Activated gamma-delta T cell (primary cell): Measurements from ENCODE around the gene SEPTIN1.
"Not testable (repeated sequence)": the region's sequence is repeated elsewhere in the genome, so short reads cannot be mapped to it uniquely, and the experiment has no call there.

Experiments
- DNase-seq: peaks from one replicate; lab custom pipeline; 2025; lab: John Stamatoyannopoulos, UW

The SEPTIN1 gene

GRCh38 chr16:30401768-30402425, 19.5 kb upstream of the SEPTIN1 start:
- DNase-seq, result no peak

- DNase-seq, result no peak
These were observed 17.2 kb upstream of the SEPTIN1 start for GRCh38 chr16:30399435-30400186.

- no peak for DNase-seq
These were observed 16.5 kb upstream of the SEPTIN1 start for GRCh38 chr16:30398661-30399434.

- no peak for DNase-seq
These were observed 15.7 kb upstream of the SEPTIN1 start for GRCh38 chr16:30397776-30398660.

GRCh38 chr16:30397056-30397455, 14.7 kb upstream of the SEPTIN1 start:
- no peak for DNase-seq

- DNase-seq, result not testable (repeated sequence)
These were observed 14.3 kb upstream of the SEPTIN1 start for GRCh38 chr16:30396627-30397026.

- DNase-seq, result no peak
These were observed 13.7 kb upstream of the SEPTIN1 start for GRCh38 chr16:30395992-30396585.

GRCh38 chr16:30395155-30395991, 13.0 kb upstream of the SEPTIN1 start, which contains the start of gene ZNF48:
ZNF48 (plus strand) TSS chr16:30395420; CDS start chr16:30395795, 375 bp downstream.
- DNase-seq, result peak; percentile 45

GRCh38 chr16:30394592-30395154, 12.3 kb upstream of the SEPTIN1 start:
- DNase-seq, result no peak

GRCh38 chr16:30383521-30383920, 1.2 kb upstream of the SEPTIN1 start:
- DNase-seq, result no peak

- no peak for DNase-seq
These were observed 895 bp downstream of the SEPTIN1 start for GRCh38 chr16:30381291-30382041.

- no peak for DNase-seq
These were observed 1.6 kb downstream of the SEPTIN1 start for GRCh38 chr16:30380803-30381208.

GRCh38 chr16:30380072-30380802, 2.1 kb downstream of the SEPTIN1 start:
- no peak for DNase-seq

- DNase-seq, result no peak
These were observed 3.1 kb downstream of the SEPTIN1 start for GRCh38 chr16:30379158-30379783.

GRCh38 chr16:30378236-30379157, 3.9 kb downstream of the SEPTIN1 start:
- DNase-seq, result peak; percentile 99

GRCh38 chr16:30377812-30378235, 4.5 kb downstream of the SEPTIN1 start:
- peak; percentile 65 for DNase-seq
